Activated CD8-positive, alpha-beta memory T cell treated with anti-CD3 and anti-CD28 coated beads, Interleukin-2, amount 10 ng/mL, durations not matched to agents 7 days and 5 days (primary cell): ENCODE data around the gene PRAF2. TPM values are rescaled to one million over a fixed set of nuclear protein-coding genes. Genes with fewer than 3 reads are reported as not detected.

Experiments used
- ATAC-seq: fragments of 150-1000 bp; cut with Tn5 transposase; one replicate; pipeline ENCODE4 v1.10.0; 2021; ENCODE audit warnings: moderate library complexity
- CTCF ChIA-PET: fragments of 350-600 bp; sonication (Branson Sonifier 250); formaldehyde crosslinking; loops from one replicate; lab custom pipeline; 2021; ENCODE audit warnings: antibody characterized with exemption; lab: Charles Lee
- DNase-seq: peaks from one replicate; pipeline ENCODE4 v3.0.0-alpha.2; 2020
- H3K27ac Mint-ChIP-seq: one replicate; pipeline ENCODE4 v1.8.0; 2021; ENCODE audit warnings: mild to moderate bottlenecking, mixed read lengths
- H3K27me3 Mint-ChIP-seq: one replicate; pipeline ENCODE4 v1.8.0; 2021; ENCODE audit warnings: mixed read lengths
- H3K36me3 Mint-ChIP-seq: one replicate; pipeline ENCODE4 v1.8.0; 2021; ENCODE audit warnings: mild to moderate bottlenecking, mixed read lengths
- H3K4me1 Mint-ChIP-seq: one replicate; pipeline ENCODE4 v1.8.0; 2021; ENCODE audit warnings: mixed read lengths
- H3K4me3 Mint-ChIP-seq: one replicate; pipeline ENCODE4 v1.8.0; 2021; ENCODE audit warnings: mild to moderate bottlenecking, moderate library complexity, mixed read lengths
- H3K9me3 Mint-ChIP-seq: one replicate; pipeline ENCODE4 v1.8.0; 2022; ENCODE audit warnings: low read depth, mixed read lengths
- total RNA-seq, 2 experiments: library from RNA; stranded (reverse); gene quantifications; one replicate each; pipeline ENCODE4 v1.2.3, GENCODE V29; 2021

Gene PRAF2
- total RNA-seq, 2 experiments from 2014 or later = 21.4 to 21.6 TPM

DNA sequence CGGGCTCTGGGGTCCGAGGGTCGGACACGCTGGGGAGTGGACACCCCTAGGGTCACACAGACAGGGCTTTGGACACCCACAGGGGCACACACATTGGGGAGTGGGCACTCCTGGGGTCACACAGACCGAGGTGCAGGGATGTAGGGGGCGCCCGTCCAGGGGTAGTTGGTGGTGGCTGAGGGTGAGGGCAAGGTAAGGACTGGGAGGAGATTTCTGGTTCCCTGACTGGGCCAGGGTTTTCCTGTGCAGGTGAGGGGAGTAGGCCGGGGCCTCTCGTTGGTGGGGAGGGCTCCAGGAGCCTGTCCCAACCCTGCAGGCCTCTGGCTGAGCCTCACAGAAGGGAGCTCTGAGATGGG lies 27.8 kb upstream of the PRAF2 start:
- CTCF ChIA-PET = interaction anchor here (1.2 kb wide), 1 partner anchor 22 kb away, joined by 3 read pairs; the partner anchor contains the start of gene WDR45
- no peaks in the 10 kb centered on the region for H3K9me3 Mint-ChIP-seq
- H3K27ac Mint-ChIP-seq = peak overlapping the region; percentile 90
- DNase-seq = no peak
- no peaks in the 10 kb centered on the region for H3K27me3 Mint-ChIP-seq
- ATAC-seq = peak; percentile 0
- H3K4me1 Mint-ChIP-seq = peaks cover 9% of the 10 kb centered on the region
- H3K36me3 Mint-ChIP-seq = no peaks in the 10 kb centered on the region
- peak overlapping the region; percentile 87 for H3K4me3 Mint-ChIP-seq

DNA sequence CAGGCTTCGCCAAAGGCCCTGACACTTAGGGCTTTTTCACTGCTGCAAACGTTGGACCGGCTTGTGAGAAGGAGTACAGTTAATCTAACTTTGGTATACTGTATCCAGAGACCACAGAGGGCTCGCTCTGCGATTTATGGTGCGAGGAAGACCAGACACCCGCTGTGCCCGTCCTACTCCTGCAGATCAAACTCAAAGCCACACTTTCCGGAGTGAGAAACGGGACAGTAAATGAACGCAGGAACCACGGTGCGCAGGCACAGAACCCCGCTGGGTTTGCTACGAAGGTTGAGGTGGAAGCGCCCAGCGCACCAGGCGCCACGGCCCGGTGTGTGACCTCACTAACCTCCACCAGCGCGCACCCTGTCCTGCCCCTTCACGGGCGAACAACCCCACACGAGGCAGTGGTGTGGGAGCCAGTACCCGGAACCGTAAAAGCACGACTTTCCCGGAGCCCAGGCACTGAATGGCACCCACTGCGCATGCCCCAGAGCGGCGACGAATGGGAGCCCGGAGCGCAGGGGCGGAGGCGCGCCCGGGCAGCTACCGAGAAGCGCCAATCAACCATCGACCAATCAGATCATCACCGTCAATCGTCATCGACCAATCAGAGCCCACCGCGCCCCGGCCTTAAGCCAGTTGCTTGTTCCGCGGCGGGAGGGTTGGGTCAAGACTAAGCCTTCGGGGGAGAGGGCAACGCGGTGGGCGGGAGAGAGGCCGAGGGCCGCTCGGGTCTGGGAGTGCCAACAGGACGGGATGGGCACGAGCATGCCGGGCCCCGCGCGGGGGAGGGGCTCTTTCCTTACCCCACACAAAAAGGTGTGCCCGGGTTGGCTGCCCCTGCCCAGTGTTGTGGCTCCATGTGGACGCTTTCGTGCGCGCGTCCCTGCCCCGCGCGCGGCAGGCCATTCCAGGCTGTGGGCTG lies 27.2 kb upstream of the PRAF2 start:
- Mint-ChIP-seq H3K27ac (peak overlapping the region; percentile 90), H3K4me1 (peaks cover 9% of the 10 kb centered on the region), H3K36me3 (no peaks in the 10 kb centered on the region), H3K27me3 (no peaks in the 10 kb centered on the region), H3K4me3 (peak overlapping the region; percentile 87), H3K9me3 (no peaks in the 10 kb centered on the region)
- ATAC-seq (peak; percentile 95), DNase-seq (peak; percentile 93)
- CTCF ChIA-PET = interaction anchor here (0.7 kb wide), 1 partner anchor 10 kb away, joined by 3 read pairs; no protein-coding TSS in a partner anchor

DNA sequence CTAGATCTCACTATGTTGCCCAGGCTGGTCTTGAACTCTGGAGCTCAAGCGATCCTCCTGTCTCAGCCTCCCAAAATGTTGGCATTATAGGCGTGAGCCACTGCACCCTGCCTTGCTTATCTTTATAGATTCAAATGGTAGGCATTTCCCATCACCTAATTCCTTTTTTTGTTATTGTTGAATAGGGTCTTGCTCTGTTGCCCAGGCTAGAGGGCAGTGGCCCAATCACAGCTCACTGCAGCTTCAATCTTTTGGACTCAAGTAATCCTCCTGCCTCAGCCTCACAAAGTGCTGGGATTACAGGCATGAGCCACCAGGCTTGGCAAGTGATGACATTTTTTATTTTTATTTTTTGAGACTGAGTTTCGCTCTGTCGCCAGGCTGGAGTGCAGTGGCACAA lies 22.6 kb upstream of the PRAF2 start:
- Mint-ChIP-seq H3K4me1 (peaks cover 4% of the 10 kb centered on the region), H3K27me3 (no peaks in the 10 kb centered on the region), H3K36me3 (no peaks in the 10 kb centered on the region), H3K27ac (no peak overlapping the region), H3K9me3 (no peaks in the 10 kb centered on the region), H3K4me3 (no peak overlapping the region)
- CTCF ChIA-PET = interaction anchor here (1.6 kb wide), 1 partner anchor 59 kb away, joined by 4 read pairs; no protein-coding TSS in a partner anchor
- no peak for ATAC-seq
- no peak for DNase-seq

DNA sequence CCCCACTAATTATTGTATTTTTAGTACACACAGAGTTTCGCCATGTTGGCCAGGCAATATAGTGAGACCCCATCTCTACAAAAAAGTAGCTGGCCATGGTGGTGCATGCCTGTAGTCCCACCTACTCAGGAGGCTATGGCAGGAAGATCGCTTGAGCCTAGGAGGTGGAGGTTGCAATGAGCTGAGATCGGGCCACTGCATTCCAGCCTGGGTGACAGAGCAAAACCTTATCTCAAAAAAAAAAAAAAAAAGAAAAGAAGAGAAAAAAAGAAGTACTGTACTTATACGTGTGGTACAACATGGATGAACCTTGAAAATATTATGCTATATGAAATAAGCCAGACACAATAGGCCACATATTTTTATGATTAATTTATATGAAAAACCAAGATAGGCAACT lies 15.8 kb upstream of the PRAF2 start:
- Mint-ChIP-seq H3K4me1 (no peaks in the 10 kb centered on the region), H3K27ac (no peak overlapping the region), H3K4me3 (no peak overlapping the region), H3K9me3 (no peaks in the 10 kb centered on the region), H3K27me3 (no peaks in the 10 kb centered on the region), H3K36me3 (no peaks in the 10 kb centered on the region)
- DNase-seq (no peak), ATAC-seq (no peak)
- CTCF ChIA-PET = no interaction called here

DNA sequence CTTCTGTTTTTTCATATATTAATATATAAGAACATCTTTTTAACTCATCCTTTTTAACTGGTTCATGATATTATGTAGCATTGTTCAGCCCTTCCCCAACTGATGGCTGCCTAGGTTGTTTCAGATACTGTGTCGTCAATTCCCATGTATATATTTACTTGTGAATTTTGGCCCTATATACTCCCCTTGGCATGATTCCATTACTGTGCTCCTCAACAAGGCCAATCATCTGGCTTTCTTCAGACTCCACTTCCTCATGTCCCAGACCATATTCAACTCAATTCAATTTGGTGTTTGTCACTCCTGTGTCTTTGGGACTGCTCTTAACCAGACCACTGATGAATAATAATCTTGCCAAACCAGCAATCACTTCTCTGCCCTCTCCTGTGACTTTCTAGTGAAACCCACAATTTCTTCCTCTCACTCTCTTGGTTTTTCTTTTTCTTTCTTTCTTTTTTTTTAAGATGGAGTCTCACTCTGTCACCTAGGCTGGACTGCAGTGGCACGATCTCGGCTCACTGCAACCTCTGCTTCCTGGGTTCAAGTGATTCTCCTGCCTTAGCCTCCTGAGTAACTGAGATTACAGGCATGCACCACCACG lies 8.6 kb upstream of the PRAF2 start:
- H3K4me3 Mint-ChIP-seq = peak overlapping the region; percentile 28
- no peaks in the 10 kb centered on the region for H3K9me3 Mint-ChIP-seq
- DNase-seq = no peak
- peaks cover 3% of the 10 kb centered on the region for H3K36me3 Mint-ChIP-seq
- CTCF ChIA-PET = no interaction called here
- peaks cover 20% of the 10 kb centered on the region for H3K4me1 Mint-ChIP-seq
- no peaks in the 10 kb centered on the region for H3K27me3 Mint-ChIP-seq
- no peak for ATAC-seq
- H3K27ac Mint-ChIP-seq = no peak overlapping the region

DNA sequence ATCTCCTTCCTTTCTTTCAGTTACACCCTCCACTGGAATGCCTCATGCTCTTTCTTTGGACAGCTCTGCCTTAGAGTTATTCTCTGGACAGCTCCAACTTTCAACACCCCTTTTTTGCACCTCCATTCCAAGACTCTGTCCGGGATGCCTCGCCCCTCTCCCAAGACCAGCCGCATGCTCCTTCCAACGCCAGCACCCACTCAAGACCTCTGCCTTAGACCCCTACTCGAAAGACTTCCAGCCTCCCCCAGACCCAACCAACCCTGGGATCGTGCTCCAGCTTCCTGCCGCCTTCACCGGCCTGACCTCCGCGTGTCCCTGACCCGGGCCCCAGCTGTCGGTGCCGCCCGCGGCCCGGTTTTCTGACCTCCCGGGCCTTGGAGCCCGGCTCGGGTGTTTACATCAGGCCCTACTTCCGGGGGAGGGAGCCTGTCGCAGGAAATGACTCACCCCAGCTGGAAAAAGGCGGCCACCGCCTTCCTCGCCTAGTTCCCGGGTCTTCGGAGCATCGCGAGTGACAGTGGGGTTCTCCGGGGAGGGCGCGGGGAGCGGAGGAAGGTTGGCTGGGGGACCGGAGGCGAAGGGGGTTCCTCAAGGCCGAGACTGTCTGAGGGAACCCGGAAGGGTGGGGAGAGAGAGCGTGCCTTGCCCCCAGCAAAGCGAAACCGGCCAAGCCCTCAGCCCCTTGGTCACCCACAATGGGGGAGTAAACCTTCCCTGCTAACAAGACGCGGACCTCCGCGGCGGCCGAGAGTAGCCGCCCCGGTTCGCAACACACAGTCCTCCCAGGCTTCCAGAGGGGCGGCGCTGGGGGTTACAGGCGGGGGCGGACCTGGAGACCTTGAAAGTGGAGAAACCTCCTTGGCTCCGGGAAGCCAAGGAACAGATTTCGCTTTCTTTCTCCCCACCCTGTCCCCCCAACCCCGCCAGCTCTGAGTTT lies 6.0 kb upstream of the PRAF2 start, which contains the start of gene WDR45:
TSS of gene WDR45 (minus strand) at position 399 of the 940 bp plus-strand sequence. CDS start 1,792 bp downstream, outside the sequence.
- DNase-seq = peak; percentile 86
- CTCF ChIA-PET = interaction anchor here (0.7 to 1.4 kb wide), 6 partner anchors 17 to 540 kb away, joined by 3 to 6 read pairs (median 3); partner anchors contain the start of gene TBC1D25
- Mint-ChIP-seq H3K4me1 (peaks cover 20% of the 10 kb centered on the region), H3K9me3 (no peaks in the 10 kb centered on the region), H3K4me3 (peak within 1 kb of the TSS; percentile 90), H3K27me3 (no peaks in the 10 kb centered on the region), H3K27ac (peak within 1 kb of the TSS; percentile 97), H3K36me3 (peaks cover 7% of the 10 kb centered on the region)
- ATAC-seq = peak; percentile 89

DNA sequence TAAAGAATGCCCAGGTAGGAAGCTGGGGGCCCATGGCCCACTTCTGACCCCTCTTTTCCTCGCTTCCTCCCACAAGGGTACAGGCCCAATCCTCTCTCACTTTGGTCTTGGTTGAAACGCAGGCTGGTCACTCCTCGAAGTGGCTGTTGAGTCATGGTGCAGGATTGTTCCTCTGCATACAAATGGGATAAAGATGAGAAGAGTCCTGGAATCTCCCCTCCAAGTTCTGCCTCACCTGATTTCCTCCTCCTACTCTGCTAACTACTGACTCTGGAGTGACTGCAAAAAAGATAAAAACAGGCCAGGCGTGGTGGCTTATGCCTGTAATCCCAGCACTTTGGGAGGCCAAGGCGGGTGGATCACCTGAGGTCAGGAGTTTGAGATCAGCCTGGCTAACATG lies 4.1 kb upstream of the PRAF2 start:
- Mint-ChIP-seq H3K4me1 (peaks cover 23% of the 10 kb centered on the region), H3K27me3 (no peaks in the 10 kb centered on the region), H3K27ac (no peak overlapping the region), H3K36me3 (peaks cover 7% of the 10 kb centered on the region), H3K9me3 (no peaks in the 10 kb centered on the region), H3K4me3 (no peak overlapping the region)
- DNase-seq (no peak), ATAC-seq (no peak)
- CTCF ChIA-PET = no interaction called here

DNA sequence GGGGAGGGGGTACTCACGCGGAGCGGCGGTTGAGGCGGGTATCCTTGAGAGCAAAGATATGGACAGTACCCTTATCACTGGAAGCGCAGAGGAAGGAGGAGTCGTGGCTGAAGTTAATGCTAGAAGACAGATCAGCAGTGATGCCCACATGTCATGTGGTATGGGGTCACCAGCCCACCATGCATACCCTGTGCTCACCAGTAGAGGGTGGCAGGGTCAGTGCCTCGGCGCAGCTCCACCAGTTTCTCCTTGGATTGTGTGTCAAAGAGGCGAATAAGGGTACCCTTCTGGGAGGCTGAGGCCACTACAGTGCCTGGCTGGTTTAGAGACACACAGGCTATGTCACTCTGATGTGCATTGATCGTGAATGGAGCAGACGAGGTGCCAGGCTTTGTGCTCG lies 1.5 kb upstream of the PRAF2 start:
- CTCF ChIA-PET = no interaction called here
- H3K4me1 Mint-ChIP-seq = peaks cover 21% of the 10 kb centered on the region
- DNase-seq (no peak), ATAC-seq (no peak)
- no peak overlapping the region for H3K27ac Mint-ChIP-seq
- peaks cover 15% of the 10 kb centered on the region for H3K36me3 Mint-ChIP-seq
- H3K27me3 Mint-ChIP-seq = no peaks in the 10 kb centered on the region
- H3K9me3 Mint-ChIP-seq = no peaks in the 10 kb centered on the region
- no peak overlapping the region for H3K4me3 Mint-ChIP-seq

DNA sequence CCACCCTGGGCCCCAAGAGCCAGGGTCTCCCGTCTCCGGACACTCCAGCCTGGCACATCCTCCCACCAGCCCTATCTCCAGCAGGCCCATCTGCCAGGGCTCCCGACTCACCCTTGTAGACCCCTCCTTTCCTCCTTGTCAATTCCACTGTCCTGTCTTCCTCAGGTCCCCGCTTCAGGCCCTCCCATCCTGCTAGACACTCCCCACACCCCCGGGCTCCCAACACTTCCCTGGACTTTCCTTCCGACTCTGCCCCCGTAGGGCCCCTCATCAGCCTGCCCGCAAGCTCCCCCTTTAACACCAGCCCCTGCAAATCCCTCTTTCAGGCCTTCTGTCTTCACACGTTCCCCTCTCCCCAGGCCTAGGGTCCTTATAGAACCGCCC lies 1.1 kb downstream of the PRAF2 start:
- Mint-ChIP-seq H3K27ac (peak overlapping the region; percentile 77), H3K4me3 (peak overlapping the region; percentile 82), H3K27me3 (no peaks in the 10 kb centered on the region), H3K4me1 (peaks cover 10% of the 10 kb centered on the region), H3K36me3 (peaks cover 13% of the 10 kb centered on the region), H3K9me3 (no peaks in the 10 kb centered on the region)
- no peak for ATAC-seq
- DNase-seq = no peak
- CTCF ChIA-PET = no interaction called here

DNA sequence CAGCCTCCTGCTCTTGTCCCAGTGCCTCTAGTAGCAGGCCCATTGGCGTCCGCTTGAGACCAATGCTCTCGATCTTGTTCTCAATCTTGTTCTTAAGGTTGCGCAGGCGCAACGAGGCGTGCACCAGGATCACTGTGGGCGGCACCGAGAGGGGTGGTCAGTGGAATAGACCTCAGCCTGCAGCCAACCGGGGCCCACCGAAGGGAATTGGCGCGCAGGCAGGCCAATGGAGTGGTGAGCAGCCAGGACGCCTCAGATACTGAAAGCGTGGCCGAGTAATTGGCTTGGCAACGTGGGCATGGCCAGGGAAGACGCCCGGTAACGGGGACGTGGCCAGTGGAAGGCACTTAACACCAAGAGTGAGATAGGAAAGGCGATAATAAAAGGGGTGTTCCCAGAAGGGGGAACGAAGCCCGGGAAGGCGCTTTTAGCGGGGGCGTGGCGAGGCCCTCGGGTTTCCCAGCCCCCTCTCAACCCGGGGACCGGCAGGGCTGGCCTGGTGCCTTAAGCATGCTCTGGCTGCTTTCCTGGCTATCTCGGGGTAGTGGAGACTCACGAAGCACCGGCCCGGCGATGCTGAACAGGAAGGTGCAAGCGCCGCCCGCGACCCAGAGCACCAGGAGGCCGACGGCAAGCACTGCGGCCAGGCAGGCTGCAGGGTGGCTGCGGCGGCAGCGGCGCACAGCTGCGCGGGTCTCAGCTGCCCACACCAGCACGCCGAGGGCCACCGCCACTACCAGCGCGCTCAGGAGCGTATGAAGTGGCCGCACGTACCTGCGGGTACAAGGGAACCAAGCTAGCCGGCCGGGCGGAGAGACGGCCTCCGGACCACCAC lies 1.7 kb downstream of the PRAF2 start:
- no peak overlapping the region for H3K4me3 Mint-ChIP-seq
- DNase-seq = no peak
- H3K27me3 Mint-ChIP-seq = no peaks in the 10 kb centered on the region
- no peak overlapping the region for H3K27ac Mint-ChIP-seq
- no peak for ATAC-seq
- H3K9me3 Mint-ChIP-seq = no peaks in the 10 kb centered on the region
- CTCF ChIA-PET = no interaction called here
- H3K36me3 Mint-ChIP-seq = peaks cover 13% of the 10 kb centered on the region
- peaks cover 10% of the 10 kb centered on the region for H3K4me1 Mint-ChIP-seq

DNA sequence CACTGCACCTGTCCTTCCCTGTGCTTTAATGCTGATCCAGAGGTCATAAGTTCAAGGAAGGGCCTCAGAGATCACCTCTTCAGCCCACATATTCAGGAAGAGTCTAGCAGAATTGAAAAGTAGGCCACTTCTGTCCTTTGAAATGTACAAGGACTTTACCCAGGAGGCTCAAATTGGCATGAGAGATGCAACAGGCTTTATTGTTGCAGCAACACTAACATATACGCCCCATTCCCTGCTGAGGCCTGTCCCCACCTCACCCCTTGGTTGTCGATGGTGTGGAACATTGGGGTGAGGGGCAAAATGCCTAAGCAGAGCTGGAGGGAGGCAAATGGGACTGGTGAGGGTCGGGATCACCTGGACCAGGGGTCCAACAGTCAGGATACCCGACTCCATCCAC lies 2.8 kb downstream of the PRAF2 start:
- CTCF ChIA-PET = no interaction called here
- H3K36me3 Mint-ChIP-seq = peaks cover 13% of the 10 kb centered on the region

DNA sequence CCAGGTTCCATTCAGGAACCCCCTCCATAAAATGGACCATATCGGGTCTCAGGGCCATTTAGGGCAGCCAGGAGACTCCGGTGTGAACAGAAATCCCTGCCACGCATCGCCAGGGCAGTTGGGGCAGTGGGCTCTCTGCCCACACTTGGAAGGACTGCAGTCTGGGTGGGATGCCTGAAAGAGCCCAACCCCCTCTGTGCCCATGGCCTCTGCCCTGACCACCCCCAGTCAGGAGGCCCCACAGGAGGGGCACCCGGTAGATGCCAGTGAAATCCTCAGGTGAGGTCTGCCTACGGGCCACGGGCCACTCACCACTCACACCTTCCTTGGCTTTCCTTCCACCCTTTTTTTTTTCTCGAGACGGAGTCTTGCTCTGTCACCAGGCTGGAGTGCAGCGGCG lies 4.8 kb downstream of the PRAF2 start:
- DNase-seq (no peak), ATAC-seq (no peak)
- no peak overlapping the region for H3K27ac Mint-ChIP-seq
- H3K36me3 Mint-ChIP-seq = peaks cover 9% of the 10 kb centered on the region
- H3K9me3 Mint-ChIP-seq = no peaks in the 10 kb centered on the region
- H3K4me1 Mint-ChIP-seq = peaks cover 7% of the 10 kb centered on the region
- CTCF ChIA-PET = interaction anchor here (1.0 kb wide), 1 partner anchor 25 kb away, joined by 3 read pairs; no protein-coding TSS in a partner anchor
- no peak overlapping the region for H3K4me3 Mint-ChIP-seq
- no peaks in the 10 kb centered on the region for H3K27me3 Mint-ChIP-seq

More for the DNA sequence above, 2.8 kb downstream of the PRAF2 start:
- ATAC-seq (no peak), DNase-seq (no peak)
- peaks cover 10% of the 10 kb centered on the region for H3K4me1 Mint-ChIP-seq
- H3K27me3 Mint-ChIP-seq = no peaks in the 10 kb centered on the region
- no peaks in the 10 kb centered on the region for H3K9me3 Mint-ChIP-seq
- H3K4me3 Mint-ChIP-seq = no peak overlapping the region
- H3K27ac Mint-ChIP-seq = no peak overlapping the region
